GM19193 (cell line): ENCODE data around the gene SYNGR1.

Experiments
- POLR2A ChIP-seq: IDR thresholded peaks from 4 replicates; pipeline ENCODE4 v1.6.1; 2011; ENCODE audit not compliant: insufficient read depth, insufficient read length; ENCODE audit errors: extremely low read depth

Gene SYNGR1, protein sequence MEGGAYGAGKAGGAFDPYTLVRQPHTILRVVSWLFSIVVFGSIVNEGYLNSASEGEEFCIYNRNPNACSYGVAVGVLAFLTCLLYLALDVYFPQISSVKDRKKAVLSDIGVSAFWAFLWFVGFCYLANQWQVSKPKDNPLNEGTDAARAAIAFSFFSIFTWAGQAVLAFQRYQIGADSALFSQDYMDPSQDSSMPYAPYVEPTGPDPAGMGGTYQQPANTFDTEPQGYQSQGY

DNA sequence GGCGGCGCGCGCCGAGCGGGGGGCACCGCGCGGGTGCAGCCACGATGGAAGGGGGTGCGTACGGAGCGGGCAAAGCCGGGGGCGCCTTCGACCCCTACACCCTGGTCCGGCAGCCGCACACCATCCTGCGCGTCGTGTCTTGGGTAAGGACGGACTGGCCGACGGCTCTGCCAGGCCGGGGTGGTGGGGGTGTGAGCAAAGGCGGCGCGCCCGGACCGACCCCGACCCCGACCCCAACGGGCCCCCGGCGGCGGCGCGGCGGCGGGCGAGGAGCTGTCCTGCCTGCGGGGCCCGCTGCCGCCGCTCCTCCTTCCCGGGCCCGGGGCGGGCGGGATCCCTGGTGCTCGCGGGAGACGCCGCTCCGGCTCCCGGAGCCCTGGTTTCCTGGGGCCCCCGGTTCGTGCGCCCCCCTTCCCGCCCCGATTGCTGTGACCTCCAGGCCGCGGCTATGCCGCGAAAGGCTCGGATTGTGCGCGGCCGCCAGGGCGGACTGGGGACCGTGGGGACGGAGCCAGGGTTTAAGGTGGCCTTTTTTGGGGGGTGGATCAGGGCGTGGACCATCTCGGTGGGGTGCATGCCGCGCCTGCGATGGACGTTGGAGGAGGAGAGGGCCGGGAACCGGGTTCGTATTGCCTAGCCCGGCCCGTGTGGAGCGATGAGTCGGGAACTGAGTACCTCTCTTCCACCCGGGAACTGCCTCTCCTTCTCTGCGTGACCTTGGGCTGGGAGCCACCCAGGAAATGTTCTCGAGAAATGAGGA lies at the start of gene SYNGR1:
Gene SYNGR1 (plus strand): TSS at position 25 of the 760 bp plus-strand sequence. CDS start 20 bp downstream, at position 45.
- no peak for TF ChIP-seq POLR2A

DNA sequence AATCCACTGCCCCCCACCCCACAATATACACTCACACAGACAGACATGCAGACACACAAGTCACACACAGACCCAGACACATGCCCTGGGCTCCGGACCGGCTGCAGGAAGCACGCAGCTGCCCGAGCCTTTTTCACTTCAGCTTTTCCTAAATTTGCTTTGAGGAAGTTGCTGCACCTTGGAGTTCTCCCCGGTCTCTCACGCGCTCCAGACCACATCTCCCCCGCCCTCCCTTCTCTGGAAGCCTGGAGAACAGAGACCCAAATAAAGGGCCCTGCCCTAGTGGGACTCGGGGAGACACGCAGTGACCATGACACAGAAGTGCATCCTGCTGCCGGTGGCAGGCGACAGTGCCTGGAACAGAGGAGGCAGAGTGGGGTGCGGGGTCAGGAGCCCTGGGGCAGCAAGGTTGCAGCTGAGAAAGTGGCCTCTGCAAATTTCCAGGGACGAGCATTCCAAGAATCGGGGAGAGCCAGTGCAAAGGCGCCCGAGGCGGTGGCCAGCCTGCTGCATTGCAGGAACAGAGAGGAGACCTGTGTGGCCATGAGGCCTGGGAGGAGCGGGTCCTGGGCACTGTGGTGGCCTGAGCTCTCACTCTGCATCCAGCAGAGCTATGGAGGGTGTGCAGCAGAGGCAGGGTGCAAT lies 49.5 kb upstream of the SYNGR1 start:
- no peak for TF ChIP-seq POLR2A

DNA sequence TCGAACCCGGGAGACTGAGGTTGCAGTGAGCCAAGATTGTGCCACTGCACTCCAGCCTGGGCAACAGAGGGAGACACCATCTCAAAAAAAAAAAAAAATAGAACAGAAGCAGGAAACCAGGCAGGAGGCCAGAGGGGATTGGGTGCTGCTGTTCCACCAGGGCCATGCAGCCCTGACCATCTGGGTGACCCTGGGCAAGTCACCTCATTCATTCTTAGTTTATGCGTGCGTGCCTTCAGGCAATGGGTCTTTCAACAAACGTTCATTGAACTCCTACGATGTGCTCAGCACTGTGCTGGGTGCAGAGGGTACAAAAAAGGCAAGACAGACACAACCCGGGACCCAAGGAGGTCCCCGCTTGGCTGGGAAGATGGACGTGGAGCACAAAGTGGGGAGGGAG lies 48.7 kb upstream of the SYNGR1 start:
- no peak for TF ChIP-seq POLR2A

DNA sequence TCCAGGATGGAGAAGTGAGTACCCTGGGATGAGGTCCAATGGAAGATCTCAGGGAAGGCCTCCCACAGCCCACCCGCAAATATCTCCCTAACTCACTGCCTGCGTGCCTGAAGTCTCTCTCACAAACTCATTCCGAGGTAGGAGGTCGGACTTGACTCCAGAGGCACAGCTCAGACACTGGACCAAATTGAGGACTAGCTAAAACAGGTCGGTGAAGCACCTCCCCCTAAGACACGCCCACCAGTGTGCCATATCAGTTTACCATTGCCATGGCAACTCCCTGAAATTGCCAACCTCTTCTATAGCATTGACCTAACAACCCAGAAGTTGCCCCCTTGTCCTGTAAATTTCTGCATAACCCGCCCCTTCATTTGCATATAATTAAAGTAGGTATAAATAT lies 47.9 kb upstream of the SYNGR1 start:
- TF ChIP-seq POLR2A, result no peak

DNA sequence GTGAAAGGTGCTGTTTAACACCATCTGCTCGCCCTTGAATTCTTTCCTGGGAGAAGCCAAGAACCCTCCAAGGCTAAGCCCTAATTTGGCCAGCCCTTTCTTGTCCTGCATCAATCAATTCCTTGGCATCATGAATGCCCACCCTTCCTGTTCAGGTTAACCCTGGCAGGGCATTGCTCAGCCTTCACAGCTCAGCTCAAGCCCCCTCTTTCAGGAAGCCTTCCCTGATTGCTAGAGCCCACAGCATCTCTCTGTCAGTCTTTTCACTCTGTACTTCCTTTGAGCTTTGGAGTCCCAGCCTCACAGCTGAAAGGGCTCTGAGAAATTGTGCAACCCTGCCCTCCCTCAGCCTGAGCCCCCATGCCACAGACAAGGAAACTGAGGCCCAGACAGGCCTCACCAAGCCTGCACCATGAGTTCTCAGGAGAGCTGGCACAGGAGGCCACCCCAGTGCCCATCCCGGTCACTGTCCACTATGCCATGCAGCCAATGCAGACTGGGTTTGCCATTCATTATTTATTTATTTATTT lies 47.3 kb upstream of the SYNGR1 start:
- no peak for TF ChIP-seq POLR2A

DNA sequence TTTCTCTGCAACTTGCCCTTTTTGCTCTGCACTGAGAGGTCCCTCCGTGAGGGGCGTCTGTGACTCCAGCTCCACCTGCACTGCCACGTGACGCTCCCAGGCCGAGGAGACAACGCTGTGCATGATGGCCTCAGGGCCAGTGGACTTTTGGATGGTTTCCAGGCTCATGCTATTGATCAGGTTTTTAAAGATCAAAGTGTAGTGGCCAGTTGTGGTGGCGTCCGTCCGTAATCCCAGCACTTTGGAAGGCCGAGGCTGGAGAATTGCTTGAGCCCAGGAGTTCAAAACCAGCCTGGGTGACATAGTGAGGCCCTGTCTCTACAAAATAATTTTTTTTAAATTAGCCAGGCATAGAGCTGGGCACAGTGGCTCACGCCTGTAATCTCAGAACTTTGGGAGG lies 46.4 kb upstream of the SYNGR1 start:
- TF ChIP-seq POLR2A, result no peak

DNA sequence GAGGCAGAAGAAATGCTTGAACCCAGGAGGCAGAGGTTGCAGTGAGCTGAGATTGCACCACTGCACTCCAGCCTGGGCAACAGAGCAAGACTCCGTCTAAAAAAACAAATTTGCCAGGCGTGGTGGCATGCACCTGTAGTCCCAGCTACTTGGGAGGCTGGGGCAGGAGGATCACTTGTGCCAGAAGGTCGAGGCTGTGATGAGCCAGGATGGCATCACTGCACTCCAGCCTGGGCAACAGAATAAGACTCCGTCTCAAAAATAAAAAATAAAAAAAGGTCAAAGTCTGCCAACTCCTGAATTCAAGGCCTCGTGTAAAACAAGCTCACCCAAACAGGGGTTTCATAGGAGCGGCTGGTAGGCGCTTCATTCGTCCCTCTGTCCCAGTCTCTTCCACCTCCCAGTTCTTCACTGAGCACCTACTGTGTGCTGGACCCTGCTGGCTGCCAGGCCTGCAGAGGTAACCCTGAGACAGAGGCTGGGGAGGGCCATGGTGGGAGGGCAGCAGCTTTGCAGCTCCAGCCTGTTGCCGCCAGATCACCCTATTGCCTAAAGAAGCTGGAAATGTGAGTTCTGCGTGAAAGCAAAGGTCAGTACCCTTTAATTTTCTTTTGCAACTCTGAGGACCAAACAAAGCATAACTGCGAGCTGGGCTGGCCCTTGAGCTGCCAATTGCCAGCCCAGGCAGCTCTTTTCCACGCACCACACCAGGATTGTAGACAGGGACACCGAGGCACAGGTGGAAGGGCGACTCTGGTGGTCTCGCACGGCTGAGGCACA lies 45.7 kb upstream of the SYNGR1 start:
- TF ChIP-seq POLR2A, result no peak

DNA sequence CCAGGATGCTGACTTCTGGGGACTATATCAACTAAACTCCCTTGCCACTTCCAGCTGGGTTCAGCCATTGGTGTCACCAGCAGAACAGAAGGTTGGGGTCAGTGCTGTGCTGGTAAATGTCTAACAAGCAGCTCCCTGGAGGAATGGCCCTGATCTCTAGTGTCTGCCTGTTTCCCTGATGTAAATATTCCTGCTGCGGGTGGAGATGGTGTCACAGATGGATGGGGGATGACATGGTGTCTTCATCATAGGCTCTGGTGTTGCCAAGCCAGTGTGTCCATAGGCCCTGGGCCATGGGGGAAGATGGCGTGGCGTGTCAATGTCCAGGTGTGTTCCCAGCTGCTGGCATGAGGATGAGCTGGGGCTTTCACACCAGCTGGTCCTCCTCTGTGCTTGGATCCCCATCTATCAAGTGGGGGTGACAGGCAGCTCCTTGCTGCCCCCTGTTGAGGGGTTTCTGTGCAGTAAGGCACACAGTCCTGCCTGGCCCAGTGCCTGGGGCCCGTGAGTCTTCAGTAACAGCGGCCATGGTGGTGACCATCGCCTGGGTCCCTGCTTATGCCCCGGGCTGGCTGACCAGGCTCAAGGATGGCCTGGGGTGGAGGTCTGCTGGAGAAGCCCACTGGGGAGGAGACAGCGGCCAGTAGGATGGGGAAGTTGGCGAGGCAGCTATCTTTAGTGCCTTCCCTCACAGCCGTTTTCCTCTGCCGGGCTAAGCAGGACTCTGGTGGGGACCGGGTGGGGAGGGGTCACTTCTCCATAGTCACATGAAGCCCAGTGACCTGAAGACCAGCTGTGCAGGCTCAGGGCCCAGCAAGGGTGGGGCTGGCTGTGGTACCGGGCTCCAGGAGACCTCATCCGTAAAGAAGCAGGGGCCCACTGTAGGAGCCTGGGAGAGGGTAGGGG lies 43.1 kb upstream of the SYNGR1 start:
- TF ChIP-seq POLR2A, result no peak

DNA sequence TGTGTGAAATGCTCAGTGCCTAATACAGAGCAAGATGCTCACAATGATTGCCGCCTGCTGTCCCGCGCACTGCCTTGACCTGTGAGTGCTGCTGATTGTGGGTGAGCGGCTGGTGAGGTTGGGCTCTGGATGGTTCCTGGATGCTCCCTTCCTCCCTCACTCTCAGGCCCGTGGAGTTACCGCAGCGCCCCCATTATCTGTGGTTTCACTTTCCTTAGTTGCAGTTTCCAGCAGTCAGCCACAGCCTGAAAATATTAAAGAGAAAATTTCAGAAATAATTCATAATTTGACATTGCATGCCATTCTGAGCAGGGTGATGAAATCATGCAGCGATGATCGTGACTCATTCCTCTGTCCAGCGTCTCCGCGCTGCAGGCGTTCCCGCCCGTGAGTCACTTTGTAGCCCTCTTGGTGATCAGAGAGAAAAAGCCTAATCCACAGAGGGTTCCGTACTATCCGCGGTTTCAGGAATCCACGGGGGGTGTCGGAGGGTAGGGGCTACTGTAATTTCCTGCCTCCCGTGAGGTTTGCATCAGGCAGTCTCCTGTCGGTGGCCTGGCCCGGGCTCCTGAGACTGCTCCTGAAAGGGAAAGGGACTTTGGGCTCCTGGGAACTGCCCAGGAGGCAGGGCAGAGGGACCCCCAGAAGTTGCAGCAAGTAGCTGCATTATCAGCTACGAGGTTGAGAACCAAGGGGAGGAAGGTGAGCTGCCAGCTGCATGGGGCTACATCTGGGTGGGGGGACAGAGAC lies 41.0 kb upstream of the SYNGR1 start:
- no peak for TF ChIP-seq POLR2A

DNA sequence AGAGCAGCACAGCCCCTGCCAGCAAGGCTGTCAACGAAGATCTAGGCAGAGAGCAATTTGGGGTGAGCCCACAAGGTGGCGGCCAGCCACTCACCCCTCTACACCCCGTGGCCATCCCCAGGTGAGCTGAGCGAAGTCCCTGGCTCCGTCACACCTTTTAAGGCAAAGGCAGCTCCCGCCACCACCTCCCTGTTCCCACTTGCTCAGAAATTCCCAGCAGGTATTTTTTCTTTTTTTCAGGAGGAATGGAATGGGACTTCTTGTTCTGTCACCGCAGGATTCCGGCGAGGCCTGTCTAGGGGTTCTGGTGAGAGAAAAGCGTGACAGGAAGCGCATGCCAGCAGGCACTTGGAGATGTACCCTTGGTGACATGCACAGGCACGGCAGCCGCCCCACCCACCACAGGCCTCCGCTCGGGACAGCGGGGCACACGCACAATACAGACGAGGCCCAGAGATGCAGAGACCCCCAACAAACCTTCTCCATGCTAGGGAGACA lies 40.4 kb upstream of the SYNGR1 start:
- no peak for TF ChIP-seq POLR2A

DNA sequence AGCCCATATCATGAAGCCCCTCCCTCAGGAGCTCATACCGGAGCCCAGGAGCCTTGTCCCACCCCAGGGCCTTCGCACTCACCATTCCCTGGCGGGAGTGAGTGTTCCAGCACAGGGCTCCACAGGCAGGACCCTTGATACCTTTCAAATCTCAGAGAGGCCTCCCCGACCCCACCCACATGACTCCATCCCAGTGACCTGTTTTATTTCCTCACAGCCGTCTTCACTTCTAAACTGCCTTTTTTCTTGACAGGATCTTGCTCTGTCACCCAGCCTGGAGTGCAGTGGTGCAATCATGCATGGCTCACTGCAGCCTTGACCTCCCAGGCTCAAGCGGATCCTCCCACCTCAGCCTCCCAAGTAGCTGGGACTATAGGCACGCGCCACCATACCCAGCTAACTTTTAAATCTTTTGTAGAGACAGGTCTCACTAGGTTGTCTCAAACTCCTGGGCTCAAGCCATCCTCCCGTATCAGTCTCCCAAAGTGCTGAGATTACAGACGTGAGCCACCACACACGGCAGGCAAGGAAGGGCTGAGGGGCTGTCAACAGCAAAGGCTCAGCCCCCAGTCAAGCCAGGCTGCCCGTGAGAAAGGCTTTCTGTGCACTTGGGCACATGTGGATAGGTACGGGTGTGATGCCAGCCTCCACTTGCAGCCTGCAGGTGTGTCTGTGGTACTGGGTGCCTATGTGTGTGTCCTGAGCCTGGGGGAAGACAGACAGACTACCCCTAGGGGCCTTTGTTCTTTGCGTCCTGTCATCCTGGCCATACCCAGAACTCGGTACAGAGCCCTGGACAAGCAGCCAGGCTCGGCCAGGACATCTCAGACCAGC lies 39.7 kb upstream of the SYNGR1 start:
- TF ChIP-seq POLR2A, result no peak
